AG04450 (cell line): ENCODE data around the gene NEO1. TPM values are rescaled to one million over a fixed set of nuclear protein-coding genes. Genes with fewer than 3 reads are reported as not detected.

Source experiments
- CTCF ChIA-PET: fragments of 300-600, 350-600 bp; formaldehyde crosslinking; extraction: SDS; loops from one replicate; lab custom pipeline; 2022; ENCODE audit warnings: antibody characterized with exemption, inconsistent platforms; lab: Charles Lee
- POLR2A ChIA-PET: fragments of 350-600 bp; formaldehyde crosslinking; extraction: SDS; loops from one replicate; lab custom pipeline; 2021; ENCODE audit warnings: antibody characterized with exemption, inconsistent platforms; lab: Yijun Ruan, JAX
- DNase-seq: peaks from one replicate; pipeline ENCODE4 v3.0.0-alpha.2; 2011; ENCODE audit warnings: low read depth, low spot score
- H3K27ac ChIP-seq: one replicate; pipeline ENCODE4 v1.5.1; 2012; ENCODE audit warnings: low read depth, low read length, control low read depth
- H3K27me3 ChIP-seq: one replicate; pipeline ENCODE4 v1.6.0; 2012; ENCODE audit warnings: low read length; ENCODE audit not compliant: control insufficient read depth, insufficient read depth
- H3K4me3 ChIP-seq: 2 replicates; pipeline ENCODE4 v1.5.1; 2011; ENCODE audit warnings: mild to moderate bottlenecking, low read depth, low read length, control low read depth
- H3K9me3 ChIP-seq: 2 replicates; pipeline ENCODE4 v1.5.1; 2012; ENCODE audit warnings: low read length; ENCODE audit not compliant: control insufficient read depth, insufficient read depth
- polyA plus RNA-seq: library from polyadenylated mRNA; depleted of rRNA; stranded (reverse); fragments of >200 nt; gene quantifications from 2 replicates; pipeline ENCODE4 v1.2.3, GENCODE V29; 2011
- TF ChIP-seq, protein P1 (sequence below): IDR thresholded peaks from 2 replicates; pipeline ENCODE4 v1.5.1; 2011; ENCODE audit warnings: low read depth, low read length, control low read depth, inconsistent platforms

Gene NEO1
- polyA plus RNA-seq, 1 experiment = 3.5 TPM

DNA sequence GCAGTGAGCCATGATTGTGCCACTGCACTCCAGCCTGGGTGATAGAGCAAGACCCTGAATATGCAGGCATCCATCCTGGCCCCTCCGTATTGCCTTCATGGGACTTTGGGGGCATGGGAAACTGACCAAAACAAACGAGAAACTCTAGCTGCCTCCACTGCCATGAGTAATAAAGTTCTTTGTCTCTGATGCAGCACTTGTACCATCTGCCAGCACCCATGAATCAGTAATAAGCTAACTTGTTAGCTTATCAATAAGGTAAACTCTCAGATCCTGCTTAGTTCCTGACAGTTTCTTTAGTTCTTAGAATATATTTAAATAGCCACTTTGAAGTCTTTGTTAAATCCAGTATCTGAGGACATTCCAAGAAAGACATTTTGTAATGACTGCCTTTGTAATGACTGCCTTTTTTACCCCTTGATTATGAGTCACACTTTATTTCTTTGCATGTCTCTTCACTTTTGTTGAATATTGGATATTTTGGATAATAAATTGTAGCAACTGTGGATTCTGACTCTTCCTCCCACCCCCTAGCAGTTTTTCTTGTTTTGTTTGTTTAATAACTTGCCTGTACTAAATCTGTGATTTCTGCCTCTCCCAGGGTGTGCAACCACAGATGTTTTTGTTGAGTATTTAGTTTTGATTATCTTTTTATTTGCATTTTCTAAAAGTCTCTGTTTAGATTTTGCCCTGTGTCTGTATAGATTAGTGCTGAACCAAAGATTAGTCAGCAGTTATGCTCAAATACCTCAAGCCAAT, 179.6 kb downstream of the NEO1 start:
- Histone ChIP-seq H3K27ac (peak overlapping the region; percentile 47), H3K9me3 (no peaks in the 10 kb centered on the region), H3K4me3 (no peak overlapping the region), H3K27me3 (no peaks in the 10 kb centered on the region)
- DNase-seq = peak; percentile 23
- TF ChIP-seq, protein P1, sequence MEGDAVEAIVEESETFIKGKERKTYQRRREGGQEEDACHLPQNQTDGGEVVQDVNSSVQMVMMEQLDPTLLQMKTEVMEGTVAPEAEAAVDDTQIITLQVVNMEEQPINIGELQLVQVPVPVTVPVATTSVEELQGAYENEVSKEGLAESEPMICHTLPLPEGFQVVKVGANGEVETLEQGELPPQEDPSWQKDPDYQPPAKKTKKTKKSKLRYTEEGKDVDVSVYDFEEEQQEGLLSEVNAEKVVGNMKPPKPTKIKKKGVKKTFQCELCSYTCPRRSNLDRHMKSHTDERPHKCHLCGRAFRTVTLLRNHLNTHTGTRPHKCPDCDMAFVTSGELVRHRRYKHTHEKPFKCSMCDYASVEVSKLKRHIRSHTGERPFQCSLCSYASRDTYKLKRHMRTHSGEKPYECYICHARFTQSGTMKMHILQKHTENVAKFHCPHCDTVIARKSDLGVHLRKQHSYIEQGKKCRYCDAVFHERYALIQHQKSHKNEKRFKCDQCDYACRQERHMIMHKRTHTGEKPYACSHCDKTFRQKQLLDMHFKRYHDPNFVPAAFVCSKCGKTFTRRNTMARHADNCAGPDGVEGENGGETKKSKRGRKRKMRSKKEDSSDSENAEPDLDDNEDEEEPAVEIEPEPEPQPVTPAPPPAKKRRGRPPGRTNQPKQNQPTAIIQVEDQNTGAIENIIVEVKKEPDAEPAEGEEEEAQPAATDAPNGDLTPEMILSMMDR = no peak
- CTCF ChIA-PET = interaction anchor here (0.9 to 4.5 kb wide), 2 partner anchors 11 to 40 kb away, joined by 3 to 23 read pairs; no protein-coding TSS in a partner anchor
- POLR2A ChIA-PET = interaction anchor here (1.0 kb wide), 1 partner anchor 18 kb away, joined by 3 read pairs; no protein-coding TSS in a partner anchor

DNA sequence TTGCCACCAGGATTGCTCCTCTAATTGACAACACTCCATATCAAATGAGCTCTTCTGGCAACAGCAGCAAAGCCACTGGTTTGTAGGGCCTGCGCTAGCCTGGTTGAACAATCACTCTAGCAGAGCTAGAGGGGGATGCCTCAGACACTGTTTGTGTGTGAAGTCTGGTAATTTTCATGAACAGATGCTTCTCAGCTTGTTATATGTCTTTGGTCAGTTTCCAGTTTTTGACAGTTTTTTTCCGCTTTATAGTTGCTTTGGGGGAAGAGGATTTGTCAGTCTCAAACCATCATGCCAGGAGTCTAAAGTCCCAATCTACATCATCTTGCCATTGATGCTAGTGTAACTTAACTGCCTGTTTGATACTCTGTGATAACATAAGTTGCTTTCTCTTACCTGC, 180.5 kb downstream of the NEO1 start:
- ChIA-PET CTCF (interaction anchor here (0.6 to 4.5 kb wide), 5 partner anchors 10 to 740 kb away, joined by 3 to 23 read pairs (median 3); no protein-coding TSS in a partner anchor), POLR2A (interaction anchor here (1.0 kb wide), 1 partner anchor 17 kb away, joined by 3 read pairs; no protein-coding TSS in a partner anchor)
- TF ChIP-seq, protein P1 = no peak
- no peaks in the 10 kb centered on the region for H3K27me3 ChIP-seq
- H3K9me3 ChIP-seq = no peaks in the 10 kb centered on the region
- DNase-seq = no peak
- H3K4me3 ChIP-seq = no peak overlapping the region
- no peak overlapping the region for H3K27ac ChIP-seq

DNA sequence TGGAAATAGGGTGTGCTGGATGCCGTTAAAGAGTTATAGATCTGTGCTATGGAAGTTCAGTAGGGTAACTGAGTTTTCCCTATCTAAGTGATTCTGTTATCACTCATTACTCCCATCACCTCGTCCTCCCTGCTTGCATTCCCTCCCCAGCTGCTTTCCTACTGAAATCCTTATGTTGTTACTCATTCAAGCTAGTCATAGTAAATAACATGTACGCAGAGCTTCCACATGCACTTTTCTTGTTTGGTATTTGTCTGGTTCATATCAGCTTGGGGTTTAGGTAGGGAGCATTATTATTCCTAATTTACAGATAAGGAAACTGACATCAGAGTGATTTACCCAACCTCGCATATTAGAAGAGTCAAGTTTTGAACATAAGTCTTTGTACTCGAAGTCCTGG, 181.4 kb downstream of the NEO1 start:
- H3K27me3 ChIP-seq = no peaks in the 10 kb centered on the region
- DNase-seq = no peak
- POLR2A ChIA-PET = no interaction called here
- CTCF ChIA-PET = interaction anchor here (1.0 to 4.5 kb wide), 3 partner anchors 9 to 440 kb away, joined by 3 to 23 read pairs (median 5); no protein-coding TSS in a partner anchor
- no peak overlapping the region for H3K27ac ChIP-seq
- H3K9me3 ChIP-seq = no peaks in the 10 kb centered on the region
- TF ChIP-seq, protein P1 = no peak
- H3K4me3 ChIP-seq = no peak overlapping the region

DNA sequence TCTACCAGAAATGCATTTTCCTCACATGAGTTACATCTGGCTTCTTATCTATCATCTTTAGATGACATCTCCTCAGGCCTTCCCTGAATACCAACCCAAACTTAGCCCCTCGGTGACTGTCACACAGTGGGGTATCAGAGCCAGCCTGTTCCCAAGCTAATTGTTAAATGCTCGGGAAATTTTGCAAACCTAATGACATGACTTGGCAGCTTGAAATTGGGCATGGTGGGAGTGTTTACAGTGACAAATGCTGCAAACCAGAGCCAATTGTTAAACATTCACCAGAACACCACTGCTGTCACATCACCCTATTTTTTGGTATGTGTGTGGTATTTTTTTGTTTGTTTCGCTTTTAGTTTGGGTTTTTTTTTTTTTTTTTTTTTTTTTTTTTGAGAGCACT, 185.6 kb downstream of the NEO1 start:
- H3K4me3 ChIP-seq = no peak overlapping the region
- CTCF ChIA-PET = interaction anchor here (0.5 to 2.4 kb wide), 7 partner anchors 11 to 647 kb away, joined by 3 to 19 read pairs (median 5); no protein-coding TSS in a partner anchor
- TF ChIP-seq, protein P1 = no peak
- no peaks in the 10 kb centered on the region for H3K27me3 ChIP-seq
- no peaks in the 10 kb centered on the region for H3K9me3 ChIP-seq
- POLR2A ChIA-PET = no interaction called here
- H3K27ac ChIP-seq = no peak overlapping the region
- no peak for DNase-seq
